Tibial artery (tissue), 4 donors: ENCODE results near the gene MPP1.

Experiments
- DNase-seq, 2 donors: peaks; one replicate each; pipeline ENCODE4 v3.0.0-alpha.2; 2019
- H3K27ac ChIP-seq, 2 donors: fragments of 200-600 bp; sonication (generic) in 1 of 2; 1 replicate in 1 of 2; 2 replicates in 1 of 2; pipeline ENCODE4 v1.5.1; 2018 to 2019; ENCODE audit warnings: mild to moderate bottlenecking in 1 of 2
- H3K27me3 ChIP-seq, 2 donors: fragments of 200-600 bp; sonication (generic) in 1 of 2; one replicate each; pipeline versions ENCODE4 v1.5.1 to v1.6.0; 2016 to 2019
- H3K36me3 ChIP-seq, 3 donors: fragments of 200-600 bp; sonication (generic) in 2 of 3; one replicate each; pipeline ENCODE4 v1.5.1; 2016 to 2019; ENCODE audit warnings: mild to moderate bottlenecking in 2 of 3
- H3K4me1 ChIP-seq, 4 donors: fragments of 200-600 bp; sonication (generic) in 2 of 4; 1 replicate in 3 of 4; 2 replicates in 1 of 4; pipeline ENCODE4 v1.5.1; 2016 to 2019
- H3K4me3 ChIP-seq, 2 donors: fragments of 200-600 bp; sonication (generic) in 1 of 2; 1 replicate in 1 of 2; 2 replicates in 1 of 2; pipeline ENCODE4 v1.5.1; 2018 to 2019; ENCODE audit warnings: mild to moderate bottlenecking in 2 of 2
- H3K9me3 ChIP-seq, 3 donors: fragments of 200-600 bp; sonication (generic) in 1 of 3; one replicate each; pipeline ENCODE4 v1.5.1; 2016 to 2019
- CTCF ChIP-seq, 2 experiments: fragments of 200-600 bp in 1 of 2; fragments of 450-650 bp in 1 of 2; IDR thresholded peaks; one replicate each; pipeline ENCODE4 v1.5.1; 2017 to 2019; ENCODE audit warnings: antibody characterized with exemption in 2 of 2, mild to moderate bottlenecking in 1 of 2, moderate library complexity in 1 of 2
- intact Hi-C: fragments of 100-400 bp; cut with DNase I; formaldehyde crosslinking; loops from one replicate; pipeline ENCODE4 v1.15.0; 2023; ENCODE audit warnings: low total_unique reads

The MPP1 gene

GRCh38 chrX:154729439-154729838, 75.8 kb downstream of the MPP1 start:
- no peak overlapping the region for H3K4me3 ChIP-seq
- DNase-seq: no peak
- no peak for TF ChIP-seq CTCF (IDR thresholded peaks at IDR 0.05)
- intact Hi-C loops: no loop called here
- H3K36me3 ChIP-seq: no peaks in the 10 kb centered on the region
- no peaks in the 10 kb centered on the region for H3K9me3 ChIP-seq
- peak overlapping the region; percentile 33 to 65 for H3K27ac ChIP-seq
- H3K27me3 ChIP-seq: no peaks in the 10 kb centered on the region
- H3K4me1 ChIP-seq: peaks cover 0 to 81% (median 36%) of the 10 kb centered on the region in 4 donors
